HEK293 (cell line): ENCODE data around the gene BMP10.

Experiments used
- CTCF ChIA-PET: fragments of 350-600 bp; formaldehyde crosslinking; extraction: SDS; loops from one replicate; lab custom pipeline; 2021; ENCODE audit warnings: antibody characterized with exemption; lab: Yijun Ruan, JAX
- POLR2A ChIA-PET: fragments of 300-600 bp; formaldehyde crosslinking; extraction: SDS; loops from one replicate; lab custom pipeline; 2020; ENCODE audit warnings: antibody characterized with exemption, inconsistent platforms; lab: Yijun Ruan, JAX
- H3K27ac ChIP-seq: fragments of 200-500 bp; sonication (Bioruptor generic); 2 replicates; pipeline ENCODE4 v1.5.1; 2014; ENCODE audit warnings: low read depth, low read length, control low read depth, inconsistent platforms; ENCODE audit errors: extremely low read depth
- H3K36me3 ChIP-seq, 2 experiments: fragments of 200-500 bp in 1 of 2; sonication (Bioruptor generic) in 1 of 2; 1 replicate in 1 of 2; 2 replicates in 1 of 2; pipeline ENCODE4 v1.5.1; 2014 to 2017; ENCODE audit warnings: inconsistent platforms in 2 of 2, low read length in 2 of 2; ENCODE audit not compliant: control insufficient read depth in 2 of 2, insufficient read depth in 1 of 2
- H3K4me1 ChIP-seq: fragments of 200-500 bp; sonication (Bioruptor generic); 2 replicates; pipeline ENCODE4 v1.5.1; 2014; ENCODE audit warnings: mild to moderate bottlenecking, low read length, inconsistent platforms; ENCODE audit not compliant: control insufficient read depth, insufficient read depth
- H3K4me3 ChIP-seq: 2 replicates; pipeline ENCODE4 v1.5.1; 2011; ENCODE audit warnings: low read depth, mild to moderate bottlenecking, control low read depth, low read length, moderate library complexity
- H3K9me3 ChIP-seq: fragments of 200-500 bp; sonication (Bioruptor generic); 2 replicates; pipeline ENCODE4 v1.5.1; 2014; ENCODE audit warnings: low read depth, low read length, inconsistent platforms; ENCODE audit not compliant: control insufficient read depth, insufficient read depth
- FEZF1 ChIP-seq: fragments of 450-650 bp; formaldehyde crosslinking; IDR thresholded peaks from 2 replicates; pipeline ENCODE4 v1.5.1; 2016; ENCODE audit warnings: missing biosample characterization, missing genetic modification characterization
- MYNN ChIP-seq: fragments of 450-650 bp; formaldehyde crosslinking; IDR thresholded peaks from 2 replicates; pipeline ENCODE4 v1.5.1; 2016; ENCODE audit warnings: missing biosample characterization, missing genetic modification characterization, borderline replicate concordance
- SP7 ChIP-seq: fragments of 450-650 bp; formaldehyde crosslinking; IDR thresholded peaks from 2 replicates; pipeline ENCODE4 v1.5.1; 2016; ENCODE audit warnings: missing biosample characterization, missing genetic modification characterization
- YY1 ChIP-seq: fragments of 450-650 bp; formaldehyde crosslinking; IDR thresholded peaks from 2 replicates; pipeline ENCODE4 v1.5.1; 2018; ENCODE audit warnings: missing biosample characterization, missing genetic modification characterization
- ZBTB26 ChIP-seq: fragments of 450-650 bp; formaldehyde crosslinking; optimal IDR thresholded peaks from 2 replicates; pipeline ENCODE3; 2016; ENCODE audit warnings: missing biosample characterization, mild to moderate bottlenecking, missing genetic modification characterization
- ZNF114 ChIP-seq: fragments of 450-650 bp; formaldehyde crosslinking; IDR thresholded peaks from 2 replicates; pipeline ENCODE4 v1.5.0; 2017; ENCODE audit warnings: missing biosample characterization, missing genetic modification characterization
- ZNF223 ChIP-seq: fragments of 450-650 bp; formaldehyde crosslinking; IDR thresholded peaks from 2 replicates; pipeline ENCODE4 v1.5.1; 2016; ENCODE audit warnings: missing biosample characterization, missing genetic modification characterization
- ZNF23 ChIP-seq: fragments of 450-650 bp; formaldehyde crosslinking; IDR thresholded peaks from 2 replicates; pipeline ENCODE4 v1.5.1; 2016; ENCODE audit warnings: missing biosample characterization, missing genetic modification characterization, borderline replicate concordance
- ZNF426 ChIP-seq: fragments of 450-650 bp; formaldehyde crosslinking; IDR thresholded peaks from 2 replicates; pipeline ENCODE4 v1.5.1; 2017; ENCODE audit warnings: missing biosample characterization, missing genetic modification characterization, mild to moderate bottlenecking, inconsistent platforms, moderate library complexity
- ZNF514 ChIP-seq: fragments of 450-650 bp; formaldehyde crosslinking; IDR thresholded peaks from 2 replicates; pipeline ENCODE4 v1.5.1; 2016; ENCODE audit warnings: missing biosample characterization, missing genetic modification characterization
- ZNF560 ChIP-seq: fragments of 450-650 bp; formaldehyde crosslinking; IDR thresholded peaks from 2 replicates; pipeline ENCODE4 v1.5.1; 2017; ENCODE audit warnings: missing biosample characterization, missing genetic modification characterization, borderline replicate concordance
- ZNF596 ChIP-seq: fragments of 450-650 bp; IDR thresholded peaks from 2 replicates; pipeline ENCODE4 v1.5.0; 2018; ENCODE audit warnings: missing biosample characterization, mild to moderate bottlenecking, missing genetic modification characterization, moderate library complexity
- ZNF626 ChIP-seq: fragments of 450-650 bp; sonication (Bioruptor Pico); formaldehyde crosslinking; IDR thresholded peaks from 2 replicates; pipeline ENCODE4 v1.5.1; 2018; ENCODE audit warnings: missing biosample characterization, missing genetic modification characterization, inconsistent platforms
- ZNF645 ChIP-seq: fragments of 450-650 bp; formaldehyde crosslinking; IDR thresholded peaks from 2 replicates; pipeline ENCODE4; 2016; ENCODE audit warnings: missing biosample characterization, missing genetic modification characterization
- ZNF658 ChIP-seq: fragments of 450-650 bp; formaldehyde crosslinking; IDR thresholded peaks from 2 replicates; pipeline ENCODE4; 2016; ENCODE audit warnings: missing biosample characterization, missing genetic modification characterization
- ZSCAN16 ChIP-seq: fragments of 450-650 bp; formaldehyde crosslinking; IDR thresholded peaks from 2 replicates; pipeline ENCODE4 v1.5.1; 2016; ENCODE audit warnings: missing biosample characterization, missing genetic modification characterization
- TF ChIP-seq, protein P1 (sequence below): fragments of 450-650 bp; formaldehyde crosslinking; IDR thresholded peaks from 2 replicates; pipeline ENCODE4 v1.5.1; 2016; ENCODE audit warnings: missing biosample characterization, missing genetic modification characterization
- TF ChIP-seq, protein P2 (sequence below): IDR thresholded peaks from 2 replicates; pipeline ENCODE4 v1.6.1; 2011; ENCODE audit warnings: mild to moderate bottlenecking, low read depth, low read length, borderline replicate concordance

BMP10 gene

GRCh38 chr2:68861330-68861729 is 9.9 kb downstream of the BMP10 start:
- TF ChIP-seq ZNF23 (tag by site-specific recombination) (no peak), ZNF514 (tag by site-specific recombination) (no peak), ZSCAN16 (no peak)
- H3K36me3 ChIP-seq: no peaks in the 10 kb centered on the region
- H3K27ac ChIP-seq: no peak overlapping the region
- ChIA-PET POLR2A (no interaction called here), CTCF (interaction anchor here (1.3 kb wide), 1 partner anchor 110 kb away, joined by 5 read pairs; no protein-coding TSS in a partner anchor)
- no peak overlapping the region for H3K4me3 ChIP-seq
- H3K4me1 ChIP-seq: no peaks in the 10 kb centered on the region; the same call in 1 of the 2 replicates
- H3K9me3 ChIP-seq: no peaks in the 10 kb centered on the region

DNA sequence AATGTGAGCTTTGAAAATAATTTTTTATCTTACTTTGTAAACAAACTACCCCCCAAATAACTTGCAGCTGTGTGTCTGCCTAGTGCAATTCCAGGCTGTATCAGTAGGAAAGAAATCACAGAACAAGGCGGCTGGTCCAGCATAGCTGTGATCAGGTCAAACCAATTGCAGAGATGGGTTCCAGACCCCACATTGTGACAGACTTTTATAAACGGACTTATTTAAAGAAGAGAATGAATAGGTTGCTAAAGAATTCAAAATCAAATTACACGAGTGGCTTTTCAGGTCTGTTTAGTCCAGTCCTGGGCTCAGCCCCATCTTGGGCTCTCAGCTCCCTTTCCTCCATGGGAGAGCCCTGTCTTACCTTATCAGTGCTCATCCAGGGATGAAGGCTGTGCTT is 11.1 kb downstream of the BMP10 start:
- CTCF ChIA-PET: interaction anchor here (1.0 to 1.6 kb wide), 2 partner anchors 11 to 65 kb away, joined by 4 read pairs; no protein-coding TSS in a partner anchor
- POLR2A ChIA-PET: no interaction called here
- H3K27ac ChIP-seq: no peak overlapping the region

GRCh38 chr2:68857855-68858456 is 13.2 kb downstream of the BMP10 start:
- no peak overlapping the region for H3K4me3 ChIP-seq
- no peaks in the 10 kb centered on the region for H3K9me3 ChIP-seq
- ChIA-PET POLR2A (interaction anchor here (1.2 kb wide), 1 partner anchor 8 kb away, joined by 3 read pairs; no protein-coding TSS in a partner anchor), CTCF (interaction anchor here (0.9 to 1.1 kb wide), 3 partner anchors 13 to 106 kb away, joined by 3 read pairs; no protein-coding TSS in a partner anchor)
- H3K4me1 ChIP-seq: no peaks in the 10 kb centered on the region; the same call in 1 of the 2 replicates
- no peak overlapping the region for H3K27ac ChIP-seq
- TF ChIP-seq, protein P1, sequence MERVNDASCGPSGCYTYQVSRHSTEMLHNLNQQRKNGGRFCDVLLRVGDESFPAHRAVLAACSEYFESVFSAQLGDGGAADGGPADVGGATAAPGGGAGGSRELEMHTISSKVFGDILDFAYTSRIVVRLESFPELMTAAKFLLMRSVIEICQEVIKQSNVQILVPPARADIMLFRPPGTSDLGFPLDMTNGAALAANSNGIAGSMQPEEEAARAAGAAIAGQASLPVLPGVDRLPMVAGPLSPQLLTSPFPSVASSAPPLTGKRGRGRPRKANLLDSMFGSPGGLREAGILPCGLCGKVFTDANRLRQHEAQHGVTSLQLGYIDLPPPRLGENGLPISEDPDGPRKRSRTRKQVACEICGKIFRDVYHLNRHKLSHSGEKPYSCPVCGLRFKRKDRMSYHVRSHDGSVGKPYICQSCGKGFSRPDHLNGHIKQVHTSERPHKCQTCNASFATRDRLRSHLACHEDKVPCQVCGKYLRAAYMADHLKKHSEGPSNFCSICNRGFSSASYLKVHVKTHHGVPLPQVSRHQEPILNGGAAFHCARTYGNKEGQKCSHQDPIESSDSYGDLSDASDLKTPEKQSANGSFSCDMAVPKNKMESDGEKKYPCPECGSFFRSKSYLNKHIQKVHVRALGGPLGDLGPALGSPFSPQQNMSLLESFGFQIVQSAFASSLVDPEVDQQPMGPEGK (tag by site-specific recombination): no peak
- TF ChIP-seq ZNF596 (tag by site-specific recombination): no peak
- no peak for TF ChIP-seq ZNF426
- no peak for TF ChIP-seq ZNF114 (tag by site-specific recombination)
- TF ChIP-seq, protein P2, sequence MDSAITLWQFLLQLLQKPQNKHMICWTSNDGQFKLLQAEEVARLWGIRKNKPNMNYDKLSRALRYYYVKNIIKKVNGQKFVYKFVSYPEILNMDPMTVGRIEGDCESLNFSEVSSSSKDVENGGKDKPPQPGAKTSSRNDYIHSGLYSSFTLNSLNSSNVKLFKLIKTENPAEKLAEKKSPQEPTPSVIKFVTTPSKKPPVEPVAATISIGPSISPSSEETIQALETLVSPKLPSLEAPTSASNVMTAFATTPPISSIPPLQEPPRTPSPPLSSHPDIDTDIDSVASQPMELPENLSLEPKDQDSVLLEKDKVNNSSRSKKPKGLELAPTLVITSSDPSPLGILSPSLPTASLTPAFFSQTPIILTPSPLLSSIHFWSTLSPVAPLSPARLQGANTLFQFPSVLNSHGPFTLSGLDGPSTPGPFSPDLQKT: no peak
- no peak for TF ChIP-seq ZNF658
- TF ChIP-seq YY1: no peak
- TF ChIP-seq SP7 (tag by site-specific recombination): no peak
- TF ChIP-seq ZNF223: no peak
- H3K36me3 ChIP-seq: no peaks in the 10 kb centered on the region

More for the DNA sequence above, 11.1 kb downstream of the BMP10 start:
- Histone ChIP-seq H3K4me1 (no peaks in the 10 kb centered on the region; the same call in 1 of the 2 replicates), H3K36me3 (no peaks in the 10 kb centered on the region), H3K9me3 (no peaks in the 10 kb centered on the region), H3K4me3 (no peak overlapping the region)
- TF ChIP-seq ZBTB26 (tag by site-specific recombination) (no peak), ZNF645 (tag by site-specific recombination) (no peak), FEZF1 (tag by site-specific recombination) (no peak), YY1 (no peak), MYNN (no peak), ZNF560 (no peak), ZNF626 (tag by site-specific recombination) (no peak)
